HEK293 (cell line): ENCODE results near the gene NHS.

ENCODE experiments used
- CTCF ChIA-PET: fragments of 350-600 bp; formaldehyde crosslinking; extraction: SDS; loops from one replicate; lab custom pipeline; 2021; ENCODE audit warnings: antibody characterized with exemption; lab: Yijun Ruan, JAX
- POLR2A ChIA-PET: fragments of 300-600 bp; formaldehyde crosslinking; extraction: SDS; loops from one replicate; lab custom pipeline; 2020; ENCODE audit warnings: antibody characterized with exemption, inconsistent platforms; lab: Yijun Ruan, JAX
- H3K27ac ChIP-seq: fragments of 200-500 bp; sonication (Bioruptor generic); 2 replicates; pipeline ENCODE4 v1.5.1; 2014; ENCODE audit warnings: low read depth, low read length, control low read depth, inconsistent platforms; ENCODE audit errors: extremely low read depth
- H3K36me3 ChIP-seq, 2 experiments: fragments of 200-500 bp in 1 of 2; sonication (Bioruptor generic) in 1 of 2; 1 replicate in 1 of 2; 2 replicates in 1 of 2; pipeline ENCODE4 v1.5.1; 2014 to 2017; ENCODE audit warnings: inconsistent platforms in 2 of 2, low read length in 2 of 2; ENCODE audit not compliant: control insufficient read depth in 2 of 2, insufficient read depth in 1 of 2
- H3K4me1 ChIP-seq: fragments of 200-500 bp; sonication (Bioruptor generic); 2 replicates; pipeline ENCODE4 v1.5.1; 2014; ENCODE audit warnings: mild to moderate bottlenecking, low read length, inconsistent platforms; ENCODE audit not compliant: control insufficient read depth, insufficient read depth
- H3K4me3 ChIP-seq: 2 replicates; pipeline ENCODE4 v1.5.1; 2011; ENCODE audit warnings: low read depth, mild to moderate bottlenecking, control low read depth, low read length, moderate library complexity
- H3K9me3 ChIP-seq: fragments of 200-500 bp; sonication (Bioruptor generic); 2 replicates; pipeline ENCODE4 v1.5.1; 2014; ENCODE audit warnings: low read depth, low read length, inconsistent platforms; ENCODE audit not compliant: control insufficient read depth, insufficient read depth
- BCL11A ChIP-seq: fragments of 450-650 bp; formaldehyde crosslinking; IDR thresholded peaks from 2 replicates; pipeline ENCODE4 v1.5.1; 2016; ENCODE audit warnings: low read depth, missing biosample characterization, missing genetic modification characterization
- FEZF1 ChIP-seq: fragments of 450-650 bp; formaldehyde crosslinking; IDR thresholded peaks from 2 replicates; pipeline ENCODE4 v1.5.1; 2016; ENCODE audit warnings: missing biosample characterization, missing genetic modification characterization
- KLF8 ChIP-seq: fragments of 450-650 bp; formaldehyde crosslinking; IDR thresholded peaks from 2 replicates; pipeline ENCODE4 v1.5.1; 2016; ENCODE audit warnings: missing biosample characterization, missing genetic modification characterization
- PATZ1 ChIP-seq: fragments of 450-650 bp; formaldehyde crosslinking; IDR thresholded peaks from 2 replicates; pipeline ENCODE4 v1.5.1; 2016; ENCODE audit warnings: missing biosample characterization, missing genetic modification characterization
- REPIN1 ChIP-seq: fragments of 450-650 bp; formaldehyde crosslinking; IDR thresholded peaks from 2 replicates; pipeline ENCODE4 v1.5.1; 2017; ENCODE audit warnings: missing biosample characterization, missing genetic modification characterization, low read depth
- SETDB1 ChIP-seq: IDR thresholded peaks from one replicate; pipeline ENCODE4 v1.6.1; 2017; ENCODE audit warnings: mild to moderate bottlenecking, low read length, moderate library complexity, mixed read lengths; ENCODE audit not compliant: insufficient read length
- ZFP41 ChIP-seq: fragments of 450-650 bp; formaldehyde crosslinking; IDR thresholded peaks from 2 replicates; pipeline ENCODE4 v1.5.1; 2016; ENCODE audit warnings: missing biosample characterization, missing genetic modification characterization, borderline replicate concordance
- ZNF140 ChIP-seq: fragments of 450-650 bp; formaldehyde crosslinking; IDR thresholded peaks from 2 replicates; pipeline ENCODE4 v1.5.1; 2016; ENCODE audit warnings: missing biosample characterization, missing genetic modification characterization
- ZNF202 ChIP-seq: fragments of 450-650 bp; formaldehyde crosslinking; IDR thresholded peaks from 2 replicates; pipeline ENCODE4 v1.5.1; 2016; ENCODE audit warnings: missing biosample characterization, missing genetic modification characterization, borderline replicate concordance
- ZNF248 ChIP-seq: fragments of 450-650 bp; formaldehyde crosslinking; IDR thresholded peaks from 2 replicates; pipeline ENCODE4 v1.5.1; 2017; ENCODE audit warnings: missing biosample characterization, missing genetic modification characterization
- ZNF324 ChIP-seq: fragments of 450-650 bp; formaldehyde crosslinking; IDR thresholded peaks from 2 replicates; pipeline ENCODE4 v1.5.1; 2016; ENCODE audit warnings: missing biosample characterization, missing genetic modification characterization
- ZNF473 ChIP-seq: fragments of 450-650 bp; formaldehyde crosslinking; IDR thresholded peaks from 2 replicates; pipeline ENCODE4 v1.5.1; 2017; ENCODE audit warnings: missing biosample characterization, missing genetic modification characterization
- ZNF510 ChIP-seq: fragments of 450-650 bp; formaldehyde crosslinking; IDR thresholded peaks from 2 replicates; pipeline ENCODE4 v1.5.1; 2018; ENCODE audit warnings: mild to moderate bottlenecking, missing genetic modification characterization, missing biosample characterization; ENCODE audit not compliant: insufficient replicate concordance
- ZNF548 ChIP-seq: fragments of 450-650 bp; formaldehyde crosslinking; IDR thresholded peaks from 2 replicates; pipeline ENCODE4 v1.5.1; 2016; ENCODE audit warnings: missing biosample characterization, missing genetic modification characterization
- ZNF624 ChIP-seq: fragments of 450-650 bp; formaldehyde crosslinking; IDR thresholded peaks from 2 replicates; pipeline ENCODE4 v1.5.1; 2017; ENCODE audit warnings: missing biosample characterization, missing genetic modification characterization
- ZNF701 ChIP-seq: fragments of 450-650 bp; formaldehyde crosslinking; IDR thresholded peaks from 2 replicates; pipeline ENCODE4 v1.5.1; 2016; ENCODE audit warnings: missing biosample characterization, missing genetic modification characterization
- ZNF830 ChIP-seq: fragments of 450-650 bp; IDR thresholded peaks from 2 replicates; pipeline ENCODE4 v1.5.0; 2018; ENCODE audit warnings: missing biosample characterization, missing genetic modification characterization, low read depth, mild to moderate bottlenecking, moderate library complexity
- ZSCAN23 ChIP-seq: fragments of 450-650 bp; formaldehyde crosslinking; IDR thresholded peaks from 2 replicates; pipeline ENCODE4 v1.5.1; 2016; ENCODE audit warnings: missing biosample characterization, missing genetic modification characterization
- TF ChIP-seq, protein P1 (sequence below): fragments of 450-650 bp; formaldehyde crosslinking; IDR thresholded peaks from 2 replicates; pipeline ENCODE4 v1.5.1; 2017; ENCODE audit warnings: missing biosample characterization, mild to moderate bottlenecking, missing genetic modification characterization, moderate library complexity
- TF ChIP-seq, protein P2 (sequence below): fragments of 450-650 bp; formaldehyde crosslinking; IDR thresholded peaks from 2 replicates; pipeline ENCODE4 v1.5.1; 2016; ENCODE audit warnings: missing biosample characterization, missing genetic modification characterization
- TF ChIP-seq, protein P3 (sequence below): sonication (generic); formaldehyde crosslinking; IDR thresholded peaks from 2 replicates; pipeline ENCODE4 v1.8.1; 2022; ENCODE audit warnings: mild to moderate bottlenecking, moderate library complexity, missing genetic modification reagents

The NHS gene

DNA sequence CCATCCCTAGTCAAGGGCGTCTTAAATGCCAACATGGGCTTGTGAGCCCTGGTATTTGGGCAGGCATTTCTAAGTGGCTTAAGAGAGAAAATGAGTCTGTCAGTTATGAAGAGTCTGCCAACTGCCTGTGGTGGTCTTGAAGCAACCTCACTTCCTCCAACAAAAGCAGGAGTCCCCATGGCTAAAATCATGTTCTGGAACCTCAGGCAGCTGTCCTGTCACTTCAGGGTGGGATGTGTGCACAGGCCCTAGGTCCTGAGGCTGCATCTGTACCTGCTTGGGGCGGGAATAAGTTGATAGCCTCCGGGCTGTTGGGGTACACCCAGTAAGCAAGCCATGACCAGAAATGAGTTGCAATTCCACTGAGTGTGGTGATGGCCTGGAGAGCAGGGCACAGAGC, 247.3 kb downstream of the NHS start (continued):
- TF ChIP-seq, protein P1, sequence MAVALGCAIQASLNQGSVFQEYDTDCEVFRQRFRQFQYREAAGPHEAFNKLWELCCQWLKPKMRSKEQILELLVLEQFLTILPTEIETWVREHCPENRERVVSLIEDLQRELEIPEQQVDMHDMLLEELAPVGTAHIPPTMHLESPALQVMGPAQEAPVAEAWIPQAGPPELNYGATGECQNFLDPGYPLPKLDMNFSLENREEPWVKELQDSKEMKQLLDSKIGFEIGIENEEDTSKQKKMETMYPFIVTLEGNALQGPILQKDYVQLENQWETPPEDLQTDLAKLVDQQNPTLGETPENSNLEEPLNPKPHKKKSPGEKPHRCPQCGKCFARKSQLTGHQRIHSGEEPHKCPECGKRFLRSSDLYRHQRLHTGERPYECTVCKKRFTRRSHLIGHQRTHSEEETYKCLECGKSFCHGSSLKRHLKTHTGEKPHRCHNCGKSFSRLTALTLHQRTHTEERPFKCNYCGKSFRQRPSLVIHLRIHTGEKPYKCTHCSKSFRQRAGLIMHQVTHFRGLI (tag by site-specific recombination): no peak
- no peak for TF ChIP-seq ZNF140 (tag by site-specific recombination)
- TF ChIP-seq, all 188 proteins: peak for 0

DNA sequence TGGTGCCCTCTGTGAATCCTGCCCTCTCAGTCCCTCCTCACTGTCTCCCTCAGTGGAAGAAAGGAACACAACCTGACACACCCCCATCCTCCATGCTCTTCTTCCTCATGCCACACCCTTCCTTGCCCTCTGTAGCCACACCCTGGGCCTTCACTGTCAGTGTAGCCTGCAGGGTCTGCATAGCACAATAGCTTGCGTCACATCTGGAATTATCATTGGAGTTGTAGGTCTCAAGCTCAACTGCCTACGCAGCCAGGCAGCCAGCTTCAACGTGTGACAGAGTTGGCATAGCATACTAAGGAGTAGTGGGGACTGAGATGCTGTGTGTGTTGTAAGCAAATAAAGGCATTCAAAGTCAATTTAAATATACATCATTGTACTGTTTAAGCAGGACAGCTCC, 248.8 kb downstream of the NHS start:
- Histone ChIP-seq H3K4me3 (no peak overlapping the region), H3K4me1 (peaks cover 5% of the 10 kb centered on the region; the same call in 1 of the 2 replicates), H3K36me3 (no peaks in the 10 kb centered on the region), H3K9me3 (no peaks in the 10 kb centered on the region), H3K27ac (no peak overlapping the region)
- CTCF ChIA-PET: no interaction called here
- TF ChIP-seq KLF8 (tag by site-specific recombination): no peak
- TF ChIP-seq ZNF202 (tag by site-specific recombination): no peak
- no peak for TF ChIP-seq SETDB1
- TF ChIP-seq BCL11A: no peak
- TF ChIP-seq FEZF1: no peak
- TF ChIP-seq, protein P2, sequence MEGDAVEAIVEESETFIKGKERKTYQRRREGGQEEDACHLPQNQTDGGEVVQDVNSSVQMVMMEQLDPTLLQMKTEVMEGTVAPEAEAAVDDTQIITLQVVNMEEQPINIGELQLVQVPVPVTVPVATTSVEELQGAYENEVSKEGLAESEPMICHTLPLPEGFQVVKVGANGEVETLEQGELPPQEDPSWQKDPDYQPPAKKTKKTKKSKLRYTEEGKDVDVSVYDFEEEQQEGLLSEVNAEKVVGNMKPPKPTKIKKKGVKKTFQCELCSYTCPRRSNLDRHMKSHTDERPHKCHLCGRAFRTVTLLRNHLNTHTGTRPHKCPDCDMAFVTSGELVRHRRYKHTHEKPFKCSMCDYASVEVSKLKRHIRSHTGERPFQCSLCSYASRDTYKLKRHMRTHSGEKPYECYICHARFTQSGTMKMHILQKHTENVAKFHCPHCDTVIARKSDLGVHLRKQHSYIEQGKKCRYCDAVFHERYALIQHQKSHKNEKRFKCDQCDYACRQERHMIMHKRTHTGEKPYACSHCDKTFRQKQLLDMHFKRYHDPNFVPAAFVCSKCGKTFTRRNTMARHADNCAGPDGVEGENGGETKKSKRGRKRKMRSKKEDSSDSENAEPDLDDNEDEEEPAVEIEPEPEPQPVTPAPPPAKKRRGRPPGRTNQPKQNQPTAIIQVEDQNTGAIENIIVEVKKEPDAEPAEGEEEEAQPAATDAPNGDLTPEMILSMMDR (tag by site-specific recombination): no peak
- TF ChIP-seq REPIN1 (tag by site-specific recombination): no peak
- TF ChIP-seq ZSCAN23 (tag by site-specific recombination): no peak
- TF ChIP-seq ZNF701 (tag by site-specific recombination): no peak
- TF ChIP-seq ZNF248: no peak
- TF ChIP-seq ZNF324 (tag by site-specific recombination): no peak
- TF ChIP-seq, protein P3, sequence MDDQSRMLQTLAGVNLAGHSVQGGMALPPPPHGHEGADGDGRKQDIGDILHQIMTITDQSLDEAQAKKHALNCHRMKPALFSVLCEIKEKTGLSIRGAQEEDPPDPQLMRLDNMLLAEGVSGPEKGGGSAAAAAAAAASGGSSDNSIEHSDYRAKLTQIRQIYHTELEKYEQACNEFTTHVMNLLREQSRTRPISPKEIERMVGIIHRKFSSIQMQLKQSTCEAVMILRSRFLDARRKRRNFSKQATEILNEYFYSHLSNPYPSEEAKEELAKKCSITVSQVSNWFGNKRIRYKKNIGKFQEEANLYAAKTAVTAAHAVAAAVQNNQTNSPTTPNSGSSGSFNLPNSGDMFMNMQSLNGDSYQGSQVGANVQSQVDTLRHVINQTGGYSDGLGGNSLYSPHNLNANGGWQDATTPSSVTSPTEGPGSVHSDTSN (CRISPR knock-in tag): no peak
- no peak for TF ChIP-seq ZNF473 (tag by site-specific recombination)
- no peak for TF ChIP-seq ZNF510 (tag by site-specific recombination)
- no peak for TF ChIP-seq ZNF830 (tag by site-specific recombination)
- POLR2A ChIA-PET: no interaction called here

- H3K27ac ChIP-seq: no peak overlapping the region
- TF ChIP-seq ZFP41 (tag by site-specific recombination) (no peak), ZNF624 (tag by site-specific recombination) (no peak), ZNF548 (tag by site-specific recombination) (no peak), PATZ1 (tag by site-specific recombination) (no peak)
- TF ChIP-seq, protein P1 (tag by site-specific recombination): no peak
- H3K4me3 ChIP-seq: no peak overlapping the region
- H3K36me3 ChIP-seq: no peaks in the 10 kb centered on the region
- POLR2A ChIA-PET: no interaction called here
- no peaks in the 10 kb centered on the region for H3K9me3 ChIP-seq
- H3K4me1 ChIP-seq: peaks cover 5% of the 10 kb centered on the region; the same call in 1 of the 2 replicates
- CTCF ChIA-PET: interaction anchor here (0.7 kb wide), 1 partner anchor 86 kb away, joined by 4 read pairs; no protein-coding TSS in a partner anchor
These were observed 252.0 kb downstream of the NHS start for GRCh38 chrX:17627026-17627425.
